ENCODE data around the gene TXK. TPM values are rescaled to one million over a fixed set of nuclear protein-coding genes. Genes with fewer than 3 reads are reported as not detected.
"Not testable (repeated sequence)": the region's sequence is repeated elsewhere in the genome, so short reads cannot be mapped to it uniquely, and the experiment has no call there.

Gene TXK
- total RNA-seq, 1 experiment from 2014 or later, result 2.6 TPM

DNA sequence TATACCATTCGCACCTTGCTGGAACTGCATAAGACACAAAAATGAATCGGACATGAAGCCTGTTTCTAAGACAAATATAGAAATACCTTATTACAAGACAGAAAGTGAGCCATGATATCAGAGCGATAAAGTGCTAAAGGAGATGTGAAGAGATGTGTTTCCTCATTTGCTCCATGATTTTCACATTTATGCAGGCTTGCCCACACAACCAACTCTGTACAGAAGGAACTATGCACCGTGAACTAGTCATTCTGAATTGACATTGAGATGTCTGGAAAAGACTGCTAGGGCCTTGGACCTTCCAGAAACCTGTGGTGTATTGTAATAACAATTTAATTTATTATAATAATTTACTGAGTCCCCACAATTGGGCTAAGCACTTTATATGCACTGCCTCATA lies 38.6 kb upstream of the TXK start:
- intact Hi-C loops (cut with micrococcal nuclease; ENCODE audit: unreplicated experiment), result no loop called here
- H3K4me2 ChIP-seq, result no peak overlapping the region
- H3K27ac ChIP-seq, result no peak overlapping the region
- CTCF ChIA-PET, result no interaction called here
- no TSS peak for BruUV-seq (replicated peaks)
- H3K27me3 ChIP-seq (ENCODE audit: insufficient read depth, low read depth), result no peaks in the 10 kb centered on the region
- no peaks in the 10 kb centered on the region for H3F3A ChIP-seq (ENCODE audit: insufficient read depth, low read depth)
- no peaks in the 10 kb centered on the region for H3K79me2 ChIP-seq (ENCODE audit: low read depth)
- no peak for DNase-seq
- H3K4me3 ChIP-seq, result no peak overlapping the region
- H3K4me1 ChIP-seq (replicated peaks; ENCODE audit: insufficient read depth), result 0 out of 2 replicates have a peak, but pooled peaks cover 3% of the 10 kb centered on the region
- H3K9me3 ChIP-seq (ENCODE audit: insufficient read depth, low read depth), result no peaks in the 10 kb centered on the region
- H3K9me2 ChIP-seq (ENCODE audit: insufficient read depth), result no peaks in the 10 kb centered on the region
- POLR2A ChIA-PET (ENCODE audit: unreplicated experiment), result no interaction called here
- H2AFZ ChIP-seq, result no peak overlapping the region
- TF ChIP-seq EZH2 (IDR thresholded peaks at IDR 0.05; ENCODE audit: low read depth), result no peak
- TF ChIP-seq, protein P1, sequence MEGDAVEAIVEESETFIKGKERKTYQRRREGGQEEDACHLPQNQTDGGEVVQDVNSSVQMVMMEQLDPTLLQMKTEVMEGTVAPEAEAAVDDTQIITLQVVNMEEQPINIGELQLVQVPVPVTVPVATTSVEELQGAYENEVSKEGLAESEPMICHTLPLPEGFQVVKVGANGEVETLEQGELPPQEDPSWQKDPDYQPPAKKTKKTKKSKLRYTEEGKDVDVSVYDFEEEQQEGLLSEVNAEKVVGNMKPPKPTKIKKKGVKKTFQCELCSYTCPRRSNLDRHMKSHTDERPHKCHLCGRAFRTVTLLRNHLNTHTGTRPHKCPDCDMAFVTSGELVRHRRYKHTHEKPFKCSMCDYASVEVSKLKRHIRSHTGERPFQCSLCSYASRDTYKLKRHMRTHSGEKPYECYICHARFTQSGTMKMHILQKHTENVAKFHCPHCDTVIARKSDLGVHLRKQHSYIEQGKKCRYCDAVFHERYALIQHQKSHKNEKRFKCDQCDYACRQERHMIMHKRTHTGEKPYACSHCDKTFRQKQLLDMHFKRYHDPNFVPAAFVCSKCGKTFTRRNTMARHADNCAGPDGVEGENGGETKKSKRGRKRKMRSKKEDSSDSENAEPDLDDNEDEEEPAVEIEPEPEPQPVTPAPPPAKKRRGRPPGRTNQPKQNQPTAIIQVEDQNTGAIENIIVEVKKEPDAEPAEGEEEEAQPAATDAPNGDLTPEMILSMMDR (conservative IDR thresholded peaks at IDR 0.05), result no peak
- H4K20me1 ChIP-seq (ENCODE audit: insufficient read depth), result no peaks in the 10 kb centered on the region
- no peaks in the 10 kb centered on the region; the same call in 1 of the 2 replicates for H3K36me3 ChIP-seq (ENCODE audit: low read depth)

DNA sequence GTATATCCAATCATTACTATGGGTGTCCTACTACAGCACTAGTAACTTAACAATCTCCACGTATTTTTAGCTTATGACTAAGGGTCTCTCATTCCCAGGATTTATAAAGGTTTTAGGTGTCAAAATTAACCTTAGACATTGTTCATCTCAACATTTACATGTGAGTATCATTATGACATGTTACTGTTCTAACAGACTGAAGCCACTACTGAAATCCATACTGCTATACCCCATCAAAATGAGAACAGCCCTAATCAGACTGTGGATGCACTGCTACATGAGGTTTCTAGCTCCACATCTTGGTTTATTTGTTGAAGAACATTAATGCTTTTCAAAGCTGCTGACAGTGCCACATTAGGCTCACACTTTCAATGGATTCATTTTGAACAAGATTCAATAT lies 35.6 kb upstream of the TXK start:
- no peaks in the 10 kb centered on the region for H3F3A ChIP-seq (ENCODE audit: insufficient read depth, low read depth)
- no peaks in the 10 kb centered on the region for H3K9me3 ChIP-seq (ENCODE audit: insufficient read depth, low read depth)
- BruUV-seq (replicated peaks), result no TSS peak
- H3K4me3 ChIP-seq, result no peak overlapping the region
- no peak for DNase-seq
- H3K27ac ChIP-seq, result no peak overlapping the region
- ChIA-PET CTCF (no interaction called here), POLR2A (ENCODE audit: unreplicated experiment) (no interaction called here)
- H3K36me3 ChIP-seq (ENCODE audit: low read depth), result no peaks in the 10 kb centered on the region; the same call in 1 of the 2 replicates
- no peaks in the 10 kb centered on the region for H3K4me1 ChIP-seq (replicated peaks; ENCODE audit: insufficient read depth)
- H4K20me1 ChIP-seq (ENCODE audit: insufficient read depth), result no peaks in the 10 kb centered on the region
- H3K27me3 ChIP-seq (ENCODE audit: insufficient read depth, low read depth), result no peaks in the 10 kb centered on the region
- H2AFZ ChIP-seq, result no peak overlapping the region
- TF ChIP-seq EZH2 (IDR thresholded peaks at IDR 0.05; ENCODE audit: low read depth), result no peak
- TF ChIP-seq, protein P1 (conservative IDR thresholded peaks at IDR 0.05), result no peak
- H3K79me2 ChIP-seq (ENCODE audit: low read depth), result no peaks in the 10 kb centered on the region
- intact Hi-C loops (cut with micrococcal nuclease; ENCODE audit: unreplicated experiment), result no loop called here
- no peak overlapping the region for H3K4me2 ChIP-seq
- no peaks in the 10 kb centered on the region for H3K9me2 ChIP-seq (ENCODE audit: insufficient read depth)

DNA sequence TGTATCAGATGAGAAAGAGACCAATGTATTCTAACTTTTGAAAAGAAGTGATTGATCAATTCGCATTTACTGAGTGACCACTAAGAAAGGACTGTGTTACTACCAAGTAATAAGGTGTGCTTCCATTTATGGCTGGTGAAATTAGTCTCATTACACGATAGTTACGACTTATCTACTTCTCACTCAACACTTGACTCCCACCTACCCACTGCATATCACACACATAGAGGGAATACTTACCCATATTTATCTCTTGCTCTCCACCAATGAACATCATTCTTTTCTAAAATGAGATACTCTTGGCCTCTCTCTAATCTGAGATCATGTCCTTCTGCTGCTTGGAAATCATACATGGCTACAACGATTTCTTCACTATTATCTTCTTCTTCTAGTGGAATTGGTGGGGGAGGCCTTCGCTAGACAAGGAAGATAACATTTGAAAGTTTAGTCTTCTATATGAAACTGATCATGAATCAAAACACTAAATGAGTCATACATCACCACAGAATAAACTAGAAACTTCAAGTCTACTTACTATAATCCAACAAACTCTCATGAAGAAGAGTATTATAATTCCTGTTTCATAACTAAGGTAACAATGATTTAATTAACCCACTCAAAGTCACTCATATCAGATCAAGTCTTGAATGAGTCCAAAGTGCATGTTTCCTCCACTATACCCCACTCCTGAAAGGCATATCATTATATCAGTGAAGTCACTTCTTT lies 33.7 kb upstream of the TXK start:
- H3K4me2 ChIP-seq, result no peak overlapping the region
- CTCF ChIA-PET, result no interaction called here
- no peaks in the 10 kb centered on the region for H4K20me1 ChIP-seq (ENCODE audit: insufficient read depth)
- BruUV-seq (replicated peaks), result no TSS peak
- H3K4me3 ChIP-seq, result no peak overlapping the region
- TF ChIP-seq, protein P1 (conservative IDR thresholded peaks at IDR 0.05), result no peak
- TF ChIP-seq EZH2 (IDR thresholded peaks at IDR 0.05; ENCODE audit: low read depth), result no peak
- no peaks in the 10 kb centered on the region; the same call in 1 of the 2 replicates for H3K36me3 ChIP-seq (ENCODE audit: low read depth)
- no peak overlapping the region for H3K27ac ChIP-seq
- DNase-seq, result no peak
- H3K9me3 ChIP-seq (ENCODE audit: insufficient read depth, low read depth), result no peaks in the 10 kb centered on the region
- H3K79me2 ChIP-seq (ENCODE audit: low read depth), result no peaks in the 10 kb centered on the region
- POLR2A ChIA-PET (ENCODE audit: unreplicated experiment), result no interaction called here
- intact Hi-C loops (cut with micrococcal nuclease; ENCODE audit: unreplicated experiment), result no loop called here
- no peaks in the 10 kb centered on the region for H3K9me2 ChIP-seq (ENCODE audit: insufficient read depth)
- H3K27me3 ChIP-seq (ENCODE audit: insufficient read depth, low read depth), result no peaks in the 10 kb centered on the region
- no peaks in the 10 kb centered on the region for H3K4me1 ChIP-seq (replicated peaks; ENCODE audit: insufficient read depth)
- H3F3A ChIP-seq (ENCODE audit: insufficient read depth, low read depth), result no peaks in the 10 kb centered on the region
- H2AFZ ChIP-seq, result no peak overlapping the region

DNA sequence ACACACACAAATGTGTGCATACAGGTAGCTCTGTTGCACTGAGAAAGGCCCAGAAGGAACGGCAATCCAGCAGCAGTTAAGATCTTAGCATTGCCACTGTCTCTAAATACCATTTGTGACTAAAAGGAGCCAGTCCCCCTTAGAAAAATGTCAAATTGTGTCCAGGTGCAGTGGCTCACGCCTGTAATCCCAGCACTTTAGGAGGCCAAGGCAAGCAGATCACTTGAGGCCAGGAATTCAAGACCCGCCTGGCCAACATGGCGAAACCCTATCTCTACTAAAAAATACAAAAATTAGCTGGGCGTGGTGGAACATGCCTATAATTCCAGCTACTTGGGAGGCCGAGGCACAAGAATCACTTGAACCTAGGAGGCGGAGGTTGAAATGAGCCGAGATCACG lies 30.5 kb upstream of the TXK start:
- CTCF ChIA-PET; H4K20me1 ChIP-seq (ENCODE audit: insufficient read depth); BruUV-seq (replicated peaks); intact Hi-C loops (cut with micrococcal nuclease; ENCODE audit: unreplicated experiment); H3K36me3 ChIP-seq (ENCODE audit: low read depth); H2AFZ ChIP-seq; H3F3A ChIP-seq (ENCODE audit: insufficient read depth, low read depth); H3K9me2 ChIP-seq (ENCODE audit: insufficient read depth); H3K4me3 ChIP-seq; H3K4me1 ChIP-seq (replicated peaks; ENCODE audit: insufficient read depth); H3K79me2 ChIP-seq (ENCODE audit: low read depth); DNase-seq; POLR2A ChIA-PET (ENCODE audit: unreplicated experiment); H3K4me2 ChIP-seq; H3K27me3 ChIP-seq (ENCODE audit: insufficient read depth, low read depth); H3K9me3 ChIP-seq (ENCODE audit: insufficient read depth, low read depth); H3K27ac ChIP-seq: not testable (repeated sequence)
